KMS-11 (cell line): ENCODE data around the gene TDRD15.

ENCODE experiments used
- H2AFZ ChIP-seq: fragments of 200-600 bp; sonication (generic); 2 replicates; pipeline ENCODE4 v1.6.1; 2016; ENCODE audit warnings: antibody characterized with exemption, mixed run types, low read depth
- H3K27ac ChIP-seq: fragments of 200-600 bp; sonication (generic); 2 replicates; pipeline ENCODE4 v1.6.1; 2016; ENCODE audit warnings: mild to moderate bottlenecking, mixed run types
- H3K27me3 ChIP-seq: fragments of 200-600 bp; sonication (generic); 2 replicates; pipeline ENCODE4 v1.6.1; 2017; ENCODE audit warnings: mild to moderate bottlenecking, low read depth, mixed run types, moderate library complexity; ENCODE audit not compliant: insufficient read depth
- H3K36me3 ChIP-seq: fragments of 200-600 bp; sonication (generic); 2 replicates; pipeline ENCODE4 v1.6.1; 2017; ENCODE audit warnings: mild to moderate bottlenecking, mixed run types; ENCODE audit not compliant: insufficient read depth
- H3K4me1 ChIP-seq: fragments of 200-600 bp; sonication (generic); 2 replicates; pipeline ENCODE4 v1.6.1; 2016; ENCODE audit warnings: mild to moderate bottlenecking, low read depth, mixed run types; ENCODE audit not compliant: poor library complexity, severe bottlenecking
- H3K4me2 ChIP-seq: fragments of 200-600 bp; sonication (generic); 2 replicates; pipeline ENCODE4 v1.7.0; 2016; ENCODE audit warnings: mild to moderate bottlenecking, mixed run types
- H3K4me3 ChIP-seq: fragments of 200-600 bp; sonication (generic); IDR thresholded peaks from 2 replicates; pipeline ENCODE4 v1.6.1; 2017; ENCODE audit warnings: low read depth, low read length, mixed read lengths; ENCODE audit not compliant: insufficient read depth
- H3K79me2 ChIP-seq: fragments of 200-600 bp; sonication (generic); 2 replicates; pipeline ENCODE4 v1.6.1; 2016; ENCODE audit warnings: low read depth, mixed run types; ENCODE audit not compliant: insufficient read depth
- H3K9ac ChIP-seq: fragments of 200-600 bp; sonication (generic); 2 replicates; pipeline ENCODE4 v1.6.1; 2016; ENCODE audit warnings: mild to moderate bottlenecking, mixed run types
- H4K20me1 ChIP-seq: fragments of 200-600 bp; sonication (generic); 2 replicates; pipeline ENCODE4 v1.6.1; 2016; ENCODE audit warnings: mild to moderate bottlenecking, mixed run types; ENCODE audit not compliant: insufficient read depth
- CTCF ChIP-seq: fragments of 200-600 bp; sonication (generic); conservative IDR thresholded peaks from 2 replicates; pipeline ENCODE4 v1.6.1; 2017; ENCODE audit warnings: low read depth, mild to moderate bottlenecking, antibody characterized with exemption, low read length, moderate library complexity, mixed read lengths

The TDRD15 gene

DNA sequence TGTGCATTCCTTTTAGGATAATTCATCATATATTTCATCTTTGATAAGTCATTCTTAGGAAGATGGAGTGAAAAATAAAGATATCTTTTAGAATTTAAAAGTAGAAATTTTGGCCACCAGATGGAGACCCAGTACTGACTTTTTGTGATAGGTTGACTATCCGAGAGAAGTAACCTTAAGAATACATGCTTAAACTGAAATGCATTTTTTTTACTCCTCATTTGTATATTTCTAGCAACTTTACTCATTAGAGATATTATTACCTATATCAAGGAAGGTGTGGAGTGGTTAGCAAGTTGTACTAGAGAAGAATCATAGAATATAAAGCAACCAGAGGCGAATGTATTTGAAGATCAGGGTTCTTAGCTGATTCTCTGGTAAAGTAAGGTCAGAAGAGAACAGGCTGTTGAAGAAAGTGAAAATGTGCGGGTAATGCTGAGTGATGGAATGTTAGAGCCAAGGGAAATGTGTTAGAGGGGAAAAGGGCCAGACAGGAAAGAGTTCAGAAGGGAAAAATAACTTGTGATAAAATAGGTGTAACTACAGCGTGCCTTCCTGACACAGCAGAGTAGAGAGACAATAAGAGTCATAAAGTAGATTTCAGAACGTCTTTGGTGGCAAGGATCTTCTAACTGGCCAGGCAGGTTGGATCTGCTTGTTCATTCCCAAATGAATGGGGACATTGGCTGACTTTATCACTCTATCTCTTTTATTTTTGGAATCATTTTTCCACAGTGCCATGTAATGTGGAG lies 52.3 kb downstream of the TDRD15 start:
- Histone ChIP-seq H3K27ac (no peak overlapping the region), H2AFZ (no peak overlapping the region), H3K4me1 (no peaks in the 10 kb centered on the region), H3K4me3 (no peak overlapping the region), H3K36me3 (no peaks in the 10 kb centered on the region), H3K4me2 (no peak overlapping the region), H3K79me2 (no peaks in the 10 kb centered on the region), H4K20me1 (no peaks in the 10 kb centered on the region), H3K27me3 (no peaks in the 10 kb centered on the region), H3K9ac (no peak overlapping the region)
- no peak; the same call in 1 of the 2 replicates for TF ChIP-seq CTCF

GRCh38 chr2:21181957-21182356 lies 58.2 kb downstream of the TDRD15 start:
- TF ChIP-seq CTCF, result no peak
- Histone ChIP-seq H3K79me2 (no peaks in the 10 kb centered on the region), H3K4me3 (no peak overlapping the region), H4K20me1 (no peaks in the 10 kb centered on the region), H3K27ac (no peak overlapping the region), H3K9ac (no peak overlapping the region), H3K36me3 (no peaks in the 10 kb centered on the region), H3K4me1 (no peaks in the 10 kb centered on the region), H3K27me3 (no peaks in the 10 kb centered on the region), H3K4me2 (no peak overlapping the region), H2AFZ (no peak overlapping the region)

DNA sequence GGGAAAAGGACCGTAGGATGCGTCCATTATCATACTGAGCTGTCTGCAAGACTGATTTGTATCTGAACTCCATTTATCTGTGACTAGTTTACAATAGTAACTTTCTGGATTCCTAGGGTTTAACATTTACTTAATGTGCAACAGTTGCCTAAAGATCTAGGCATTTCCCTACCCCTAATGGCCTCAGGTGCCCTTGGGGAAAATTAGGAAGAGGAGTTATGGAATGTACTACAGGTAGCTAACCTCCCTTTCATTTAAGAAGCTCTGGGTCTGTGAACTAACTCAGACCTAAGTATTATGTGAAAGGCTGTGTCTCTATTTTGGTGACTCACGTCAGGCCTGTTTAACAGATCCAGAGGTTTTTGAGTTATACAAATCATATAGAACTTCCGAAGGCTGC lies 59.5 kb downstream of the TDRD15 start:
- no peaks in the 10 kb centered on the region for H3K27me3 ChIP-seq
- H3K79me2 ChIP-seq, result no peaks in the 10 kb centered on the region
- no peaks in the 10 kb centered on the region for H3K4me1 ChIP-seq
- no peak for TF ChIP-seq CTCF
- H3K4me3 ChIP-seq, result no peak overlapping the region
- H2AFZ ChIP-seq, result no peak overlapping the region
- no peak overlapping the region for H3K4me2 ChIP-seq
- H3K9ac ChIP-seq, result no peak overlapping the region
- no peaks in the 10 kb centered on the region for H3K36me3 ChIP-seq
- no peak overlapping the region for H3K27ac ChIP-seq
- no peaks in the 10 kb centered on the region for H4K20me1 ChIP-seq

- Histone ChIP-seq H3K9ac (no peak overlapping the region), H3K79me2 (no peaks in the 10 kb centered on the region), H3K4me2 (no peak overlapping the region), H3K4me3 (no peak overlapping the region), H2AFZ (no peak overlapping the region), H3K27me3 (no peaks in the 10 kb centered on the region), H4K20me1 (no peaks in the 10 kb centered on the region), H3K4me1 (no peaks in the 10 kb centered on the region), H3K27ac (no peak overlapping the region), H3K36me3 (no peaks in the 10 kb centered on the region)
- no peak for TF ChIP-seq CTCF
Observed at GRCh38 chr2:21183726-21184125, 60.0 kb downstream of the TDRD15 start.
